Keratinocyte (primary cell): ENCODE measurements around the gene SWT1.

ENCODE experiments used
- EZH2 ChIP-seq: IDR thresholded peaks from one replicate; pipeline ENCODE4 v1.6.1; 2012; ENCODE audit warnings: inconsistent platforms, mild to moderate bottlenecking, low read length, moderate library complexity
- TF ChIP-seq, protein P1 (sequence below), 3 experiments: IDR thresholded peaks in 1 of 3; conservative IDR thresholded peaks in 1 of 3; optimal IDR thresholded peaks in 1 of 3; 2 replicates in 2 of 3; 3 replicates in 1 of 3; pipeline versions ENCODE3 to v1.5.1; 2011; ENCODE audit warnings: low read length in 3 of 3, mild to moderate bottlenecking in 3 of 3, moderate library complexity in 2 of 3, control low read depth in 1 of 3, inconsistent platforms in 1 of 3; ENCODE audit not compliant: insufficient read depth in 2 of 3; ENCODE audit errors: extremely low read depth in 1 of 3

DNA sequence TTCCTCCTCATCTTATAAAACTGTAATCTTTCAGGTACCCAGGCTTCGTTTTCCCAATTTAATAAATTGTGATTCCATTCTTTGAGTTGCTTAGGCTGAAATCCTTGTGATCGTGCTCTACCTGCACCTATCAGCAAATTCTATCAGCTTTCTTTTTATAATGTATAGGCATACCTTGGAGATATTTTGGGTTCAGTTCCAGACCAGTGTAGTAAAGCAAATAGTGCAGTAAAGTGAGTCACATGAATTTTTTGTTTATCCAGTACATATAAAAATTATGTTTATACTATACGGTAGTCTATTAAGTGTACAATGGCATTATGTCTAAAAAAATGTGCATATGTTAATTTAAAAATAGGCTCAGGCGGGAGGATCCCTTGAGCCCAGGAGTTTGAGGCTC, 5.5 kb downstream of the SWT1 start:
- TF ChIP-seq, protein P1, sequence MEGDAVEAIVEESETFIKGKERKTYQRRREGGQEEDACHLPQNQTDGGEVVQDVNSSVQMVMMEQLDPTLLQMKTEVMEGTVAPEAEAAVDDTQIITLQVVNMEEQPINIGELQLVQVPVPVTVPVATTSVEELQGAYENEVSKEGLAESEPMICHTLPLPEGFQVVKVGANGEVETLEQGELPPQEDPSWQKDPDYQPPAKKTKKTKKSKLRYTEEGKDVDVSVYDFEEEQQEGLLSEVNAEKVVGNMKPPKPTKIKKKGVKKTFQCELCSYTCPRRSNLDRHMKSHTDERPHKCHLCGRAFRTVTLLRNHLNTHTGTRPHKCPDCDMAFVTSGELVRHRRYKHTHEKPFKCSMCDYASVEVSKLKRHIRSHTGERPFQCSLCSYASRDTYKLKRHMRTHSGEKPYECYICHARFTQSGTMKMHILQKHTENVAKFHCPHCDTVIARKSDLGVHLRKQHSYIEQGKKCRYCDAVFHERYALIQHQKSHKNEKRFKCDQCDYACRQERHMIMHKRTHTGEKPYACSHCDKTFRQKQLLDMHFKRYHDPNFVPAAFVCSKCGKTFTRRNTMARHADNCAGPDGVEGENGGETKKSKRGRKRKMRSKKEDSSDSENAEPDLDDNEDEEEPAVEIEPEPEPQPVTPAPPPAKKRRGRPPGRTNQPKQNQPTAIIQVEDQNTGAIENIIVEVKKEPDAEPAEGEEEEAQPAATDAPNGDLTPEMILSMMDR (optimal IDR thresholded peaks at IDR 0.05 in 1 of 3, IDR thresholded peaks at IDR 0.05 in 1 of 3, conservative IDR thresholded peaks at IDR 0.05 in 1 of 3; ENCODE audit: extremely low read depth in 1 of 3, insufficient read depth in 2 of 3, low read length in 3 of 3): no peak
- no peak for TF ChIP-seq EZH2
